Astrocyte (in vitro differentiated cells and primary cell): Measurements from ENCODE around the gene RBM20. TPM values are rescaled to one million over a fixed set of nuclear protein-coding genes. Genes with fewer than 3 reads are reported as not detected.

Experiments
- DNase-seq: peaks from one replicate; pipeline ENCODE4 v3.0.0-alpha.2; 2010; ENCODE audit warnings: low read depth
- FAIRE-seq: peaks from 2 replicates; lab custom pipeline; 2011; peaks lifted over from hg19 to GRCh38; lab: Jason Lieb, UNC
- H2AFZ ChIP-seq: 2 replicates; pipeline ENCODE4 v1.6.0; 2012; ENCODE audit warnings: low read depth, low read length, inconsistent platforms
- H3K27ac ChIP-seq: 2 replicates; pipeline ENCODE4 v1.5.1; 2011; ENCODE audit warnings: low read depth, low read length, inconsistent platforms
- H3K27me3 ChIP-seq: 2 replicates; pipeline ENCODE4 v1.6.0; 2011; ENCODE audit warnings: low read length, inconsistent platforms; ENCODE audit not compliant: insufficient read depth
- H3K36me3 ChIP-seq: 2 replicates; pipeline ENCODE4 v1.5.1; 2011; ENCODE audit warnings: low read length, inconsistent platforms; ENCODE audit not compliant: insufficient read depth
- H3K4me1 ChIP-seq: 2 replicates; pipeline ENCODE4 v1.5.1; 2011; ENCODE audit warnings: low read length, inconsistent platforms; ENCODE audit not compliant: insufficient read depth
- H3K4me2 ChIP-seq: 2 replicates; pipeline ENCODE4 v1.6.0; 2012; ENCODE audit warnings: low read length, inconsistent platforms
- H3K4me3 ChIP-seq: 2 replicates; pipeline ENCODE4 v1.5.1; 2011; ENCODE audit warnings: low read depth, mild to moderate bottlenecking, low read length, inconsistent platforms; ENCODE audit not compliant: insufficient read depth
- H3K79me2 ChIP-seq: 2 replicates; pipeline ENCODE4 v1.6.0; 2012; ENCODE audit warnings: mild to moderate bottlenecking, low read length, inconsistent platforms; ENCODE audit not compliant: insufficient read depth
- H3K9ac ChIP-seq: 2 replicates; pipeline ENCODE4 v1.6.0; 2012; ENCODE audit warnings: mild to moderate bottlenecking, low read length, inconsistent platforms
- H3K9me3 ChIP-seq: 2 replicates; pipeline ENCODE4 v1.5.1; 2012; ENCODE audit warnings: low read depth, mild to moderate bottlenecking, low read length, inconsistent platforms; ENCODE audit not compliant: insufficient read depth
- H4K20me1 ChIP-seq: 2 replicates; pipeline ENCODE4 v1.6.0; 2012; ENCODE audit warnings: low read length, inconsistent platforms; ENCODE audit not compliant: insufficient read depth
- H3K27ac Mint-ChIP-seq: one replicate; pipeline ENCODE4 v1.8.0; 2021; ENCODE audit warnings: mild to moderate bottlenecking, mixed read lengths; ENCODE audit not compliant: unreplicated experiment
- H3K27me3 Mint-ChIP-seq: one replicate; pipeline ENCODE4 v1.8.0; 2021; ENCODE audit warnings: low read depth, mixed read lengths; ENCODE audit not compliant: unreplicated experiment
- H3K36me3 Mint-ChIP-seq: one replicate; pipeline ENCODE4 v1.8.0; 2021; ENCODE audit warnings: low read depth, mixed read lengths; ENCODE audit not compliant: unreplicated experiment
- H3K4me1 Mint-ChIP-seq: one replicate; pipeline ENCODE4 v1.8.0; 2021; ENCODE audit warnings: low read depth, mixed read lengths; ENCODE audit not compliant: unreplicated experiment
- H3K4me3 Mint-ChIP-seq: one replicate; pipeline ENCODE4 v1.8.0; 2021; ENCODE audit warnings: mild to moderate bottlenecking, moderate library complexity, mixed read lengths; ENCODE audit not compliant: unreplicated experiment
- H3K9me3 Mint-ChIP-seq: one replicate; pipeline ENCODE4 v1.8.0; 2021; ENCODE audit warnings: mild to moderate bottlenecking, mixed read lengths; ENCODE audit not compliant: unreplicated experiment
- CTCF ChIP-seq: IDR thresholded peaks from 2 replicates; pipeline ENCODE4 v1.5.1; 2011; ENCODE audit warnings: low read depth, mild to moderate bottlenecking, inconsistent platforms, low read length, moderate library complexity; ENCODE audit not compliant: insufficient read depth
- EZH2 ChIP-seq: IDR thresholded peaks from 2 replicates; pipeline ENCODE4 v1.6.1; 2012; ENCODE audit warnings: mild to moderate bottlenecking, low read length, inconsistent platforms; ENCODE audit not compliant: insufficient read depth
- total RNA-seq: library from RNA; stranded (reverse); gene quantifications from 2 replicates; pipeline ENCODE4 v1.2.1, GENCODE V29; 2021

Gene RBM20
- total RNA-seq, 1 donor from 2014 or later = 1.5 TPM

GRCh38 chr10:110629680-110630191 lies 14.4 kb upstream of the RBM20 start:
- Mint-ChIP-seq H3K27ac (peak overlapping the region; percentile 84), H3K4me1 (peaks cover 13% of the 10 kb centered on the region), H3K4me3 (no peak overlapping the region), H3K36me3 (no peaks in the 10 kb centered on the region), H3K9me3 (peaks cover 1% of the 10 kb centered on the region), H3K27me3 (peaks cover 7% of the 10 kb centered on the region)
- Histone ChIP-seq H3K27ac (peak overlapping the region; percentile 77), H3K27me3 (no peaks in the 10 kb centered on the region), H3K36me3 (no peaks in the 10 kb centered on the region), H3K4me3 (no peak overlapping the region), H3K79me2 (no peaks in the 10 kb centered on the region), H3K4me2 (peak overlapping the region; percentile 57), H4K20me1 (no peaks in the 10 kb centered on the region), H3K4me1 (peaks cover 12% of the 10 kb centered on the region), H3K9ac (no peak overlapping the region), H3K9me3 (no peaks in the 10 kb centered on the region), H2AFZ (no peak overlapping the region)
- DNase-seq (peak; percentile 90), FAIRE-seq (peak; percentile 98)
- TF ChIP-seq EZH2 = no peak
- no peak for TF ChIP-seq CTCF

- H3K4me3 Mint-ChIP-seq = no peak overlapping the region
- no peak overlapping the region for H3K27ac ChIP-seq
- DNase-seq = no peak
- H4K20me1 ChIP-seq = no peaks in the 10 kb centered on the region
- no peak for TF ChIP-seq EZH2
- TF ChIP-seq CTCF = no peak
- no peaks in the 10 kb centered on the region for H3K79me2 ChIP-seq
- no peaks in the 10 kb centered on the region for H3K27me3 ChIP-seq
- peaks cover 13% of the 10 kb centered on the region for H3K4me1 ChIP-seq
- no peaks in the 10 kb centered on the region for H3K36me3 ChIP-seq
- H3K4me1 Mint-ChIP-seq = peaks cover 13% of the 10 kb centered on the region
- H3K27ac Mint-ChIP-seq = no peak overlapping the region
- no peak overlapping the region for H2AFZ ChIP-seq
- no peak overlapping the region for H3K9ac ChIP-seq
- H3K9me3 ChIP-seq = no peaks in the 10 kb centered on the region
- no peaks in the 10 kb centered on the region for H3K27me3 Mint-ChIP-seq
- peaks cover 1% of the 10 kb centered on the region for H3K9me3 Mint-ChIP-seq
- H3K4me2 ChIP-seq = no peak overlapping the region
- H3K4me3 ChIP-seq = no peak overlapping the region
- FAIRE-seq = peak; percentile 49
- H3K36me3 Mint-ChIP-seq = no peaks in the 10 kb centered on the region
These were observed 12.2 kb upstream of the RBM20 start for GRCh38 chr10:110631934-110632333.

GRCh38 chr10:110632591-110633215 lies 11.4 kb upstream of the RBM20 start:
- Histone ChIP-seq H3K36me3 (no peaks in the 10 kb centered on the region), H3K79me2 (no peaks in the 10 kb centered on the region), H3K27ac (no peak overlapping the region), H3K4me3 (no peak overlapping the region), H3K9ac (no peak overlapping the region), H3K4me2 (no peak overlapping the region), H4K20me1 (no peaks in the 10 kb centered on the region), H3K9me3 (no peaks in the 10 kb centered on the region), H2AFZ (no peak overlapping the region), H3K27me3 (no peaks in the 10 kb centered on the region), H3K4me1 (peaks cover 21% of the 10 kb centered on the region)
- Mint-ChIP-seq H3K27me3 (no peaks in the 10 kb centered on the region), H3K9me3 (peaks cover 1% of the 10 kb centered on the region), H3K4me1 (peaks cover 20% of the 10 kb centered on the region), H3K27ac (peak overlapping the region; percentile 48), H3K4me3 (no peak overlapping the region), H3K36me3 (no peaks in the 10 kb centered on the region)
- TF ChIP-seq EZH2 (no peak), CTCF (no peak)
- no peak for FAIRE-seq
- DNase-seq = no peak
